ENCODE results near the gene TRAF3IP3. TPM values are rescaled to one million over a fixed set of nuclear protein-coding genes. Genes with fewer than 3 reads are reported as not detected.
"Not testable (repeated sequence)": the region's sequence is repeated elsewhere in the genome, so short reads cannot be mapped to it uniquely, and the experiment has no call there.

Gene TRAF3IP3
- total RNA-seq, 2 experiments from 2014 or later: 107 to 113 TPM

GRCh38 chr1:209786146-209786545, 30.3 kb downstream of the TRAF3IP3 start:
- no peak overlapping the region for H3K4me3 Mint-ChIP-seq
- H3K4me1 Mint-ChIP-seq (ENCODE audit: low read depth): peaks cover 29% of the 10 kb centered on the region
- no peaks in the 10 kb centered on the region for H3K9me3 Mint-ChIP-seq
- no peaks in the 10 kb centered on the region for H3K27me3 Mint-ChIP-seq (ENCODE audit: low read depth)
- intact Hi-C loops (cut with micrococcal nuclease): no loop called here
- H3K27ac Mint-ChIP-seq: no peak overlapping the region
- peaks cover 12% of the 10 kb centered on the region for H3K36me3 Mint-ChIP-seq (ENCODE audit: low read depth)
- no peak for DNase-seq
- CTCF ChIA-PET: interaction anchor here (3.7 kb wide), 1 partner anchor 37 kb away, joined by 32 read pairs; no protein-coding TSS in a partner anchor

GRCh38 chr1:209787551-209787950, 31.7 kb downstream of the TRAF3IP3 start:
- H3K4me3 Mint-ChIP-seq: no peak overlapping the region
- CTCF ChIA-PET: interaction anchor here (0.7 to 3.7 kb wide), 3 partner anchors 36 to 218 kb away, joined by 4 to 32 read pairs (median 4); partner anchors contain the start of gene UTP25
- DNase-seq: no peak
- no peaks in the 10 kb centered on the region for H3K27me3 Mint-ChIP-seq (ENCODE audit: low read depth)
- peaks cover 8% of the 10 kb centered on the region for H3K36me3 Mint-ChIP-seq (ENCODE audit: low read depth)
- H3K4me1 Mint-ChIP-seq (ENCODE audit: low read depth): peaks cover 25% of the 10 kb centered on the region
- intact Hi-C loops (cut with micrococcal nuclease): no loop called here
- H3K9me3 Mint-ChIP-seq: no peaks in the 10 kb centered on the region
- H3K27ac Mint-ChIP-seq: no peak overlapping the region

GRCh38 chr1:209789245-209789644, 33.4 kb downstream of the TRAF3IP3 start:
- H3K9me3 Mint-ChIP-seq: no peaks in the 10 kb centered on the region
- no peak overlapping the region for H3K4me3 Mint-ChIP-seq
- peaks cover 2% of the 10 kb centered on the region for H3K36me3 Mint-ChIP-seq (ENCODE audit: low read depth)
- CTCF ChIA-PET: no interaction called here
- H3K27me3 Mint-ChIP-seq (ENCODE audit: low read depth): no peaks in the 10 kb centered on the region
- DNase-seq: no peak
- no peak overlapping the region for H3K27ac Mint-ChIP-seq
- intact Hi-C loops (cut with micrococcal nuclease): no loop called here
- H3K4me1 Mint-ChIP-seq (ENCODE audit: low read depth): peaks cover 9% of the 10 kb centered on the region

GRCh38 chr1:209790286-209791193, 34.7 kb downstream of the TRAF3IP3 start:
- Mint-ChIP-seq H3K4me3 (no peak overlapping the region), H3K9me3 (no peaks in the 10 kb centered on the region), H3K27ac (no peak overlapping the region), H3K36me3 (ENCODE audit: low read depth) (no peaks in the 10 kb centered on the region), H3K4me1 (ENCODE audit: low read depth) (no peaks in the 10 kb centered on the region), H3K27me3 (ENCODE audit: low read depth) (peaks cover 4% of the 10 kb centered on the region)
- CTCF ChIA-PET: no interaction called here
- no peak for DNase-seq
- intact Hi-C loops (cut with micrococcal nuclease): no loop called here

GRCh38 chr1:209791920-209792319, 36.1 kb downstream of the TRAF3IP3 start:
- no peaks in the 10 kb centered on the region for H3K36me3 Mint-ChIP-seq (ENCODE audit: low read depth)
- H3K27ac Mint-ChIP-seq: no peak overlapping the region
- no peaks in the 10 kb centered on the region for H3K9me3 Mint-ChIP-seq
- H3K4me1 Mint-ChIP-seq (ENCODE audit: low read depth): no peaks in the 10 kb centered on the region
- peaks cover 4% of the 10 kb centered on the region for H3K27me3 Mint-ChIP-seq (ENCODE audit: low read depth)
- no peak overlapping the region for H3K4me3 Mint-ChIP-seq
- CTCF ChIA-PET: interaction anchor here (1.6 to 2.3 kb wide), 2 partner anchors 31 to 32 kb away, joined by 6 to 8 read pairs; no protein-coding TSS in a partner anchor
- no peak for DNase-seq
- intact Hi-C loops (cut with micrococcal nuclease): no loop called here

GRCh38 chr1:209793711-209794110, 37.9 kb downstream of the TRAF3IP3 start:
- H3K4me1 Mint-ChIP-seq (ENCODE audit: low read depth); H3K4me3 Mint-ChIP-seq; intact Hi-C loops (cut with micrococcal nuclease); H3K27ac Mint-ChIP-seq; H3K9me3 Mint-ChIP-seq; DNase-seq; H3K36me3 Mint-ChIP-seq (ENCODE audit: low read depth); CTCF ChIA-PET; H3K27me3 Mint-ChIP-seq (ENCODE audit: low read depth): not testable (repeated sequence)

- no peaks in the 10 kb centered on the region for H3K9me3 Mint-ChIP-seq
- intact Hi-C loops (cut with micrococcal nuclease): no loop called here
- H3K4me1 Mint-ChIP-seq (ENCODE audit: low read depth): no peaks in the 10 kb centered on the region
- no peak overlapping the region for H3K4me3 Mint-ChIP-seq
- no peak overlapping the region for H3K27ac Mint-ChIP-seq
- H3K36me3 Mint-ChIP-seq (ENCODE audit: low read depth): no peaks in the 10 kb centered on the region
- peaks cover 4% of the 10 kb centered on the region for H3K27me3 Mint-ChIP-seq (ENCODE audit: low read depth)
- DNase-seq: no peak
- CTCF ChIA-PET: interaction anchor here (0.5 kb wide), 1 partner anchor 26 kb away, joined by 3 read pairs; no protein-coding TSS in a partner anchor
These were observed 42.3 kb downstream of the TRAF3IP3 start for GRCh38 chr1:209797978-209798639.

- Mint-ChIP-seq H3K27me3 (ENCODE audit: low read depth) (peaks cover 5% of the 10 kb centered on the region), H3K36me3 (ENCODE audit: low read depth) (no peaks in the 10 kb centered on the region), H3K4me3 (no peak overlapping the region), H3K4me1 (ENCODE audit: low read depth) (peaks cover 15% of the 10 kb centered on the region), H3K27ac (no peak overlapping the region), H3K9me3 (no peaks in the 10 kb centered on the region)
- no peak for DNase-seq
- intact Hi-C loops (cut with micrococcal nuclease): no loop called here
- CTCF ChIA-PET: interaction anchor here (4.3 kb wide), 1 partner anchor 22 kb away, joined by 22 read pairs; no protein-coding TSS in a partner anchor
These were observed 45.4 kb downstream of the TRAF3IP3 start for GRCh38 chr1:209800984-209801834.

GRCh38 chr1:209802117-209802779, 46.4 kb downstream of the TRAF3IP3 start:
- no peaks in the 10 kb centered on the region for H3K9me3 Mint-ChIP-seq
- peaks cover 17% of the 10 kb centered on the region for H3K4me1 Mint-ChIP-seq (ENCODE audit: low read depth)
- peaks cover 5% of the 10 kb centered on the region for H3K27me3 Mint-ChIP-seq (ENCODE audit: low read depth)
- intact Hi-C loops (cut with micrococcal nuclease): no loop called here
- H3K27ac Mint-ChIP-seq: no peak overlapping the region
- no peaks in the 10 kb centered on the region for H3K36me3 Mint-ChIP-seq (ENCODE audit: low read depth)
- no peak for DNase-seq
- CTCF ChIA-PET: interaction anchor here (4.3 kb wide), 1 partner anchor 21 kb away, joined by 22 read pairs; no protein-coding TSS in a partner anchor
- H3K4me3 Mint-ChIP-seq: no peak overlapping the region

- H3K4me3 Mint-ChIP-seq: no peak overlapping the region
- H3K36me3 Mint-ChIP-seq (ENCODE audit: low read depth): no peaks in the 10 kb centered on the region
- no peak overlapping the region for H3K27ac Mint-ChIP-seq
- intact Hi-C loops (cut with micrococcal nuclease): no loop called here
- H3K9me3 Mint-ChIP-seq: no peaks in the 10 kb centered on the region
- H3K4me1 Mint-ChIP-seq (ENCODE audit: low read depth): peaks cover 17% of the 10 kb centered on the region
- no peak for DNase-seq
- H3K27me3 Mint-ChIP-seq (ENCODE audit: low read depth): peaks cover 5% of the 10 kb centered on the region
- CTCF ChIA-PET: interaction anchor here (4.3 kb wide), 1 partner anchor 21 kb away, joined by 22 read pairs; no protein-coding TSS in a partner anchor
These were observed 46.9 kb downstream of the TRAF3IP3 start for GRCh38 chr1:209802780-209803152.

- Mint-ChIP-seq H3K4me3 (no peak overlapping the region), H3K27me3 (ENCODE audit: low read depth) (peaks cover 5% of the 10 kb centered on the region), H3K36me3 (ENCODE audit: low read depth) (no peaks in the 10 kb centered on the region), H3K4me1 (ENCODE audit: low read depth) (peaks cover 17% of the 10 kb centered on the region), H3K9me3 (no peaks in the 10 kb centered on the region), H3K27ac (no peak overlapping the region)
- CTCF ChIA-PET: no interaction called here
- intact Hi-C loops (cut with micrococcal nuclease): no loop called here
- no peak for DNase-seq
These were observed 47.7 kb downstream of the TRAF3IP3 start for GRCh38 chr1:209803568-209803967.

Measured in activated naive CD4-positive, alpha-beta T cell treated with anti-CD3 and anti-CD28 coated beads for 36 hours (primary cell).